Fibroblast of lung (primary cell): ENCODE results near the gene CBFA2T3. TPM values are rescaled to one million over a fixed set of nuclear protein-coding genes. Genes with fewer than 3 reads are reported as not detected.

Experiments
- DNase-seq, 2 donors: peaks; one replicate each; pipeline versions ENCODE4 v3.0.0 to v3.0.0-alpha.2; 2010; ENCODE audit warnings: low read depth in 2 of 2
- H2AFZ ChIP-seq: 2 replicates; pipeline ENCODE4 v1.5.1; 2012; ENCODE audit warnings: low read length, control low read depth, inconsistent platforms
- H3K27ac ChIP-seq: 2 replicates; pipeline ENCODE4 v1.5.1; 2011; ENCODE audit warnings: low read length, control low read depth; ENCODE audit not compliant: insufficient read depth
- H3K27me3 ChIP-seq: 2 replicates; pipeline ENCODE4 v1.5.1; 2011; ENCODE audit warnings: mild to moderate bottlenecking, low read length; ENCODE audit not compliant: control insufficient read depth, insufficient read depth
- H3K36me3 ChIP-seq: 2 replicates; pipeline ENCODE4 v1.5.1; 2011; ENCODE audit warnings: low read length; ENCODE audit not compliant: control insufficient read depth, insufficient read depth
- H3K4me1 ChIP-seq: 2 replicates; pipeline ENCODE4 v1.5.1; 2011; ENCODE audit warnings: low read length; ENCODE audit not compliant: control insufficient read depth, insufficient read depth; ENCODE audit errors: extremely low read depth
- H3K4me2 ChIP-seq: 2 replicates; pipeline ENCODE4 v1.5.1; 2011; ENCODE audit warnings: low read length, control low read depth; ENCODE audit not compliant: insufficient read depth; ENCODE audit errors: extremely low read depth
- H3K4me3 ChIP-seq, 4 experiments: fragments of 200-600 bp in 1 of 4; sonication (generic) in 1 of 4; replicated peaks in 1 of 4; 2 replicates each; pipeline ENCODE4 v1.5.1; 2011 to 2016; ENCODE audit warnings: low read length in 4 of 4, low read depth in 3 of 4, mild to moderate bottlenecking in 3 of 4, control low read depth in 2 of 4, inconsistent platforms in 1 of 4, mixed read lengths in 1 of 4; ENCODE audit not compliant: insufficient read depth in 1 of 4; ENCODE audit errors: control extremely low read depth in 1 of 4
- H3K79me2 ChIP-seq: 2 replicates; pipeline ENCODE4 v1.5.1; 2012; ENCODE audit warnings: mild to moderate bottlenecking, low read length, inconsistent platforms; ENCODE audit not compliant: control insufficient read depth, insufficient read depth
- H3K9ac ChIP-seq: 2 replicates; pipeline ENCODE4 v1.5.1; 2011; ENCODE audit warnings: mild to moderate bottlenecking, low read length, control low read depth; ENCODE audit not compliant: insufficient read depth
- H3K9me3 ChIP-seq: 2 replicates; pipeline ENCODE4 v1.5.1; 2012; ENCODE audit warnings: low read depth, low read length; ENCODE audit not compliant: control insufficient read depth, insufficient read depth
- H4K20me1 ChIP-seq: 2 replicates; pipeline ENCODE4 v1.5.1; 2011; ENCODE audit warnings: low read length; ENCODE audit not compliant: control insufficient read depth, insufficient read depth; ENCODE audit errors: extremely low read depth
- EZH2 ChIP-seq: IDR thresholded peaks from 2 replicates; pipeline ENCODE4 v1.5.1; 2012; ENCODE audit warnings: low read length, control low read depth, mild to moderate bottlenecking; ENCODE audit errors: missing control alignments
- polyA plus RNA-seq, 2 donors: library from polyadenylated mRNA; depleted of rRNA in 1 of 2; stranded (reverse) in 1 of 2; unstranded in 1 of 2; fragments of >200 nt; gene quantifications; 2 replicates each; pipeline ENCODE4 v1.2.1, GENCODE V29; 2011 to 2012; ENCODE audit warnings: missing spikeins in 1 of 2
- total RNA-seq: library from RNA; depleted of rRNA; stranded (reverse); fragments of >200 nt; gene quantifications from 2 replicates; pipeline ENCODE4 v1.2.1, GENCODE V29; 2014
- TF ChIP-seq, protein P1 (sequence below), 2 donors: IDR thresholded peaks in 1 of 2; conservative IDR thresholded peaks in 1 of 2; 1 replicate in 1 of 2; 2 replicates in 1 of 2; pipeline ENCODE4 v1.5.1; 2011 to 2012; ENCODE audit warnings: low read length in 2 of 2, control low read depth in 1 of 2, inconsistent platforms in 1 of 2, low read depth in 1 of 2, mild to moderate bottlenecking in 1 of 2

Gene CBFA2T3
- total and polyA plus RNA-seq, 2 donors (not counting 1 experiment from before 2014, with no cell fraction given), result under 0.01 to 0.05 TPM

DNA sequence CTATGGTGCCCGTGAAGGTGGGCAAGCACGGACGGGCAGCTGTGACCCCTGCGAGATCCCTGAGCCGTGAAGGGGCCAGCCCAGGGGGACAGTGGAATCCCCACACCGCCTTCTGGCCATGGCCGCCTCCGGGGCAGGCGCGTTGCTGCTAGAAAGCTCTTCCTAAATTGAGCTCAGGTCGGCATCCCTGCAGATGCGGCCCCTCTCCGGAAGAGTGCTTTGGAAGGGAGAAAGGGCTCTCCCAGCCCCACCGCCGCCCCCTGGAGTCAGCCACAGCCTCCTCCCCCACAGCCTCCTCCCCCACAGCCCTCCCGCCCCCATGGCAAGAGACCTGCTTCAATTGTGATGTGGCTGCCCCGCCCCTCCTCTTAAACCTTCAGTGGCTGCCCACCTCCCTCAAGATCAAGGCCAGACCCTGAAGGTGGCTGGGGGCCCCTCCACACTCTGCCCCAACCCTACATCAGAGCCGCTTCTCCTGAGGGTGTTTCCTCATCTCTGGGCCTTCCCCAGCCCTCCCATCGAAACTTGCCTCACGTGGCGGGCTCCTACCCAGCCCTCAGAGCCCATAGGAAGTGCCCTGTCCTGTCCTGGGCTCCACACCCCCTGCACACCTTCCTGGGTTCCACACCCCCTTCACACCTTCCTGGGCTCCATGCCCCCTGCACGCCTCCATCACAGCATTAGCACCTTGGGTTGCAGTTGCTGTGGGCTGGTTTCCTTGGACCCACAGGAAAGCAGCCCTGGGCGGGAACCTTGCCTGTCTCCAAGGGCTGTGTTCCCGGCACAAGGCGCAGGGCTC, 5.5 kb upstream of the CBFA2T3 start:
- Histone ChIP-seq H3K4me2 (no peak overlapping the region), H4K20me1 (no peaks in the 10 kb centered on the region), H3K27me3 (peaks cover under 1% of the 10 kb centered on the region), H3K4me1 (no peaks in the 10 kb centered on the region), H3K79me2 (no peaks in the 10 kb centered on the region), H3K27ac (no peak overlapping the region), H2AFZ (no peak overlapping the region), H3K9ac (no peak overlapping the region), H3K36me3 (no peaks in the 10 kb centered on the region), H3K9me3 (no peaks in the 10 kb centered on the region), H3K4me3 (no peak overlapping the region)
- TF ChIP-seq EZH2, result no peak
- TF ChIP-seq, protein P1, sequence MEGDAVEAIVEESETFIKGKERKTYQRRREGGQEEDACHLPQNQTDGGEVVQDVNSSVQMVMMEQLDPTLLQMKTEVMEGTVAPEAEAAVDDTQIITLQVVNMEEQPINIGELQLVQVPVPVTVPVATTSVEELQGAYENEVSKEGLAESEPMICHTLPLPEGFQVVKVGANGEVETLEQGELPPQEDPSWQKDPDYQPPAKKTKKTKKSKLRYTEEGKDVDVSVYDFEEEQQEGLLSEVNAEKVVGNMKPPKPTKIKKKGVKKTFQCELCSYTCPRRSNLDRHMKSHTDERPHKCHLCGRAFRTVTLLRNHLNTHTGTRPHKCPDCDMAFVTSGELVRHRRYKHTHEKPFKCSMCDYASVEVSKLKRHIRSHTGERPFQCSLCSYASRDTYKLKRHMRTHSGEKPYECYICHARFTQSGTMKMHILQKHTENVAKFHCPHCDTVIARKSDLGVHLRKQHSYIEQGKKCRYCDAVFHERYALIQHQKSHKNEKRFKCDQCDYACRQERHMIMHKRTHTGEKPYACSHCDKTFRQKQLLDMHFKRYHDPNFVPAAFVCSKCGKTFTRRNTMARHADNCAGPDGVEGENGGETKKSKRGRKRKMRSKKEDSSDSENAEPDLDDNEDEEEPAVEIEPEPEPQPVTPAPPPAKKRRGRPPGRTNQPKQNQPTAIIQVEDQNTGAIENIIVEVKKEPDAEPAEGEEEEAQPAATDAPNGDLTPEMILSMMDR (conservative IDR thresholded peaks at IDR 0.05 in 1 of 2, IDR thresholded peaks at IDR 0.05 in 1 of 2; ENCODE audit: low read depth in 1 of 2, low read length in 2 of 2), result no peak
- DNase-seq, result no peak

DNA sequence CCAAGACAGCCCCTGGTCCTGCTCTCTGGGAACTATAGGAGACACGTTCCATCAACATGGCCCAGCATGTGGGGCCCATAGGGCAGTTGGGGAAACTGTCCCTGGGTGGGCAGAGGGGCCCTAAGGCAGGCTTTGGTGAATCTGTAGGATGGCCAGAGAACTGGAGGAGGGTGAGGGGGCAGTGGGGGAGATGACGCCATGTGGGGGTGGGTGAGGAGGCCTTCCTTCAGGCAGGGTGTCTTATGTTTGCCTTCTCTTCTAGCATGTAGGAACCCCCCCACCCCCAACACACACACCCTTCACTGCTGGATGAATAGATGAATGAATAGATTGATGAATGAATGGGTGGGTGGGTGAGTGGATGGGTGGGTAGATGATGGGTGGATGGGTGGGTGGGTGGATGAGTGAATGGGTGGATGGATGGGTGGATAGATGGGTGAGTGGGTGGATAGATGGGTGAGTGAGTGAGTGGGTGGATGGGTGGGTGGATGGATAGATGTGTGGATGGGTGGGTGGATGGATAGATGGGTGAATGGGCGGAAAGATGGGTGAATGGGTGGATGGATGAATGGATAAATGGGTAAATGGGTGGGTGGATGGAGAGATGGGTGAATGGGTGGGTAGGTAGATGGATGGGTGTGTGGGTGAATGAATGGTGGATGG, 2.5 kb upstream of the CBFA2T3 start:
- H3K4me1 ChIP-seq, result no peaks in the 10 kb centered on the region
- TF ChIP-seq, protein P1 (conservative IDR thresholded peaks at IDR 0.05 in 1 of 2, IDR thresholded peaks at IDR 0.05 in 1 of 2; ENCODE audit: low read depth in 1 of 2, low read length in 2 of 2), result no peak
- TF ChIP-seq EZH2, result no peak
- no peaks in the 10 kb centered on the region for H3K27me3 ChIP-seq
- no peak overlapping the region for H3K4me2 ChIP-seq
- no peaks in the 10 kb centered on the region for H4K20me1 ChIP-seq
- H3K9ac ChIP-seq, result no peak overlapping the region
- no peaks in the 10 kb centered on the region for H3K36me3 ChIP-seq
- H3K79me2 ChIP-seq, result no peaks in the 10 kb centered on the region
- no peak overlapping the region for H3K4me3 ChIP-seq
- no peaks in the 10 kb centered on the region for H3K9me3 ChIP-seq
- no peak for DNase-seq
- no peak overlapping the region for H2AFZ ChIP-seq
- no peak overlapping the region for H3K27ac ChIP-seq

DNA sequence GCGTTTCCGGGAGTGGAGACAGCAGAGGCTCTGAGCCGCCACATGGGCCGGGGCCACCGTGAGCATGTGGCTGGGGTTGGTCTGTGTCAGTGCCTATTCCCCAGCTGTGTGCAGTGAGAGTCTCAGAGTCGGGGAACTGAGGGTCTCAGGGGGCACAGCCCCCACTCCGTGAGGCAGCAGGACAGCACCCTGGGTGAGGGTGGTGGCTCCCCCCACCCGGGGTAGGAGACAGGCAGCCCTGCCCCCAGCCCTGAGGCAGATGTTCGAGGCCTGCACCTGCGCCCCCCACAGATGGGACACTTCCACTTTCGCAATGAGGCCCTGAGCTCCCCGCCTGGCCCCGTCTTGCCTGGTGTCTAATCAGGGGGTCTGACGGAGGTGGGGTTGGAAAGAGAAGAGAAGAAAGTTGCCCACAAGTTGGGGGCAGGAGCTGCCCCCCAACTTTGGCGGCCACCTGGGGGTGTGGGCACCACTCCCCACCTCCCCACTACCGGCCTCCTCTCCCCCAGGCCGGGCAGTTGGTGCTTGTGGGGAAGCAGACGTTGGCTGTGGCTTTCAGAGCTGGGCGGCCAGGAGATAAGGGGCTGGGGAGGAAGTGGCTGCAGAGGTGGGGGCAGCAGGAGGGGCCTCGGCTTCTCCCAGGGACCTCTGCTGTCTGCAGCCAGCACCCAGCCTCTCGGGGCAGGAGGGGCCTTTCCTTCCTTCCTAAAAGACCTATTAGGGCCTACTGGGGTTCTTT, 1.8 kb upstream of the CBFA2T3 start:
- no peaks in the 10 kb centered on the region for H3K27me3 ChIP-seq
- no peak overlapping the region for H3K9ac ChIP-seq
- H3K36me3 ChIP-seq, result no peaks in the 10 kb centered on the region
- no peak overlapping the region for H3K4me3 ChIP-seq
- H4K20me1 ChIP-seq, result no peaks in the 10 kb centered on the region
- no peak overlapping the region for H3K4me2 ChIP-seq
- DNase-seq, result no peak
- no peaks in the 10 kb centered on the region for H3K4me1 ChIP-seq
- H3K27ac ChIP-seq, result no peak overlapping the region
- H3K9me3 ChIP-seq, result no peaks in the 10 kb centered on the region
- TF ChIP-seq, protein P1 (conservative IDR thresholded peaks at IDR 0.05 in 1 of 2, IDR thresholded peaks at IDR 0.05 in 1 of 2; ENCODE audit: low read depth in 1 of 2, low read length in 2 of 2), result no peak
- TF ChIP-seq EZH2, result no peak
- no peaks in the 10 kb centered on the region for H3K79me2 ChIP-seq
- no peak overlapping the region for H2AFZ ChIP-seq
